Prostate gland (tissue), 2 donors: ENCODE data around the gene ADD1.

Source experiments
- POLR2A ChIP-seq: fragments of 450-650 bp; IDR thresholded peaks from one replicate; pipeline ENCODE4 v1.6.1; 2016; ENCODE audit warnings: antibody characterized with exemption, mild to moderate bottlenecking
- POLR2AphosphoS5 ChIP-seq: sonication (generic); formaldehyde crosslinking; IDR thresholded peaks from one replicate; pipeline ENCODE4 v1.6.1; 2017; ENCODE audit warnings: antibody characterized with exemption
- TF ChIP-seq, protein P1 (sequence below), 4 experiments: fragments of 200-600 bp in 2 of 4; fragments of 450-650 bp in 2 of 4; sonication (generic) in 2 of 4; IDR thresholded peaks; 1 replicate in 3 of 4; 2 replicates in 1 of 4; pipeline ENCODE4 v1.5.1; 2016 to 2019; ENCODE audit warnings: antibody characterized with exemption in 4 of 4, mild to moderate bottlenecking in 2 of 4, moderate library complexity in 2 of 4

DNA sequence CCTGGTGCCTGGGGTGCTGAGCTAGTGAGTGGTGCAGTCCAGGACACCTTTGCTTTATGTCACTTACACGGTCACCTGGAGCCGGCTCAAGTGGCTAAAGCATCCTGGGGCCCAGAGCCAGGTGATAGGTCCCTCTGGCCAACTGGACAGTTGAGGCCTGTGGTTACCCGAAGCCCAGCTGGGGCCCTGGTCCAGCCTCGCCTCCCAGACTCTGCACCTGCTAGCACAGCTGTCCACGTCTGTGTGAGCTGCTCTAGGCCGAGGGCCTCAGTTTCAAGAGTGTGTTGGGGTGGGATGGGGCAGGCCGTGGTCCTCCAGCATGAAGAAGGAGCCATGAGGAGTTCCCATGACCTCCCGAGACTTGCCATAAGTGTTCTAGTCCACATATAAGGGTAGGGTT, 7.7 kb upstream of the ADD1 start:
- TF ChIP-seq POLR2A (no peak), POLR2AphosphoS5 (no peak)
- TF ChIP-seq, protein P1, sequence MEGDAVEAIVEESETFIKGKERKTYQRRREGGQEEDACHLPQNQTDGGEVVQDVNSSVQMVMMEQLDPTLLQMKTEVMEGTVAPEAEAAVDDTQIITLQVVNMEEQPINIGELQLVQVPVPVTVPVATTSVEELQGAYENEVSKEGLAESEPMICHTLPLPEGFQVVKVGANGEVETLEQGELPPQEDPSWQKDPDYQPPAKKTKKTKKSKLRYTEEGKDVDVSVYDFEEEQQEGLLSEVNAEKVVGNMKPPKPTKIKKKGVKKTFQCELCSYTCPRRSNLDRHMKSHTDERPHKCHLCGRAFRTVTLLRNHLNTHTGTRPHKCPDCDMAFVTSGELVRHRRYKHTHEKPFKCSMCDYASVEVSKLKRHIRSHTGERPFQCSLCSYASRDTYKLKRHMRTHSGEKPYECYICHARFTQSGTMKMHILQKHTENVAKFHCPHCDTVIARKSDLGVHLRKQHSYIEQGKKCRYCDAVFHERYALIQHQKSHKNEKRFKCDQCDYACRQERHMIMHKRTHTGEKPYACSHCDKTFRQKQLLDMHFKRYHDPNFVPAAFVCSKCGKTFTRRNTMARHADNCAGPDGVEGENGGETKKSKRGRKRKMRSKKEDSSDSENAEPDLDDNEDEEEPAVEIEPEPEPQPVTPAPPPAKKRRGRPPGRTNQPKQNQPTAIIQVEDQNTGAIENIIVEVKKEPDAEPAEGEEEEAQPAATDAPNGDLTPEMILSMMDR (IDR thresholded peaks at IDR 0.05) = no peak
